Heart left ventricle (tissue), 13 donors: ENCODE results near the gene CYP4F2.

ENCODE experiments used
- POLR2A ChIP-seq, 2 donors: fragments of 450-650 bp; IDR thresholded peaks; one replicate each; pipeline ENCODE4 v1.6.1; 2017; ENCODE audit warnings: antibody characterized with exemption in 2 of 2, mild to moderate bottlenecking in 2 of 2, moderate library complexity in 2 of 2
- TF ChIP-seq, protein P1 (sequence below), 12 donors: fragments of 200-600 bp; sonication (generic) in 4 of 12; IDR thresholded peaks; one replicate each; pipeline versions ENCODE4 v1.5.0 to v1.8.0; 2018 to 2022; ENCODE audit warnings: antibody characterized with exemption in 12 of 12, mild to moderate bottlenecking in 5 of 12
- donor health status: ischemic (EF 13 %, LVEDD 7.1; RV severe dilation, severe dysfunction).
- donor health status: DM: no; HTN: yes; CAD: no.
- donor health status: DM: no; HTN: no; CAD: no.
- donor health status: ischemic (EF 25% LVEDD 6.9; RV normal size, moderate dysfunction).
- donor health status: ischemic (EF 25% LVEDD 5.7; RV mildly dilated, moderate dysfunction).
- donor health status: ischemic (EF 35%, LVEDD 5.7; RV mildly dilated, moderate dysfunction).
- donor health status: nonischemic (EF 11% LVEDD 7.7; RV severe dilation, severe dysfunction).
- donor health status: DM: yes; HTN: yes; CAD: no.
- donor health status: PGD.
- donor health status: ischemic (EF 29% LVEDD 5.4; RV normal size, mild dysfunction).
- donor health status: nonischemic (EF 23%, LVEDD 6.1; RV moderate dilation, normal function).

DNA sequence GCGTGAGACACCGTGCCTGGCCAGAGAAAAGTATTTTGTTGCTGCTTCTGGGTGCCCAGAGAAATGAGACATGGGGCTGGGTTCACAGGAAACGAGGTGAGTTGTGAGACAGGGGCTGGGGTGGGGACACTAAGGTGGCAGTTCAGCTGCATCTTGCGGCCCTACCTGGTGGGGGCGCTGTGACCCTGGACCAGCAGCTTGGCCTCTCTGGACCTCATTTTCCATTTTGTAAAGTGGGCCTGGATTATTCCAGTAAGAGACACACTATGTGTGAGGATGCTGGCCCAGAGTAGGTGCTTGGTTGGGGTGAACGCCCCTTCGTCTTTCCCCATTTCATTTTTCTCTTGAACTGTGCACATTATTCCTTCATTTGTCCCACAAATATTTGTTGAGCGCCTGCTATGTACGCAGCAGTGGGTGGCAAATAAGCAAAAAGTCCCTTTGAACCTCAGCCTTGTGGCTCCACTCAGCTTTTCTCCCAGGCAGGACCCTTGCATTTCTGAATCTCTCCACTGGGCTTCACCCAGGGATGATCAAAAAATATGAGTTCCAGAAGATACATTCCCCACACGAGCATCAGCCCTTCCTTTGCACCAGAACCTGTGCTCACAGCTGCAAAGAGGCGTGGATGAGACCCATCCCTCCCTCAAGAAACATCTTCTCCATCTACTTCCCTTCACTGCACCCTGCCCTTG, 55.9 kb downstream of the CYP4F2 start:
- TF ChIP-seq, protein P1, sequence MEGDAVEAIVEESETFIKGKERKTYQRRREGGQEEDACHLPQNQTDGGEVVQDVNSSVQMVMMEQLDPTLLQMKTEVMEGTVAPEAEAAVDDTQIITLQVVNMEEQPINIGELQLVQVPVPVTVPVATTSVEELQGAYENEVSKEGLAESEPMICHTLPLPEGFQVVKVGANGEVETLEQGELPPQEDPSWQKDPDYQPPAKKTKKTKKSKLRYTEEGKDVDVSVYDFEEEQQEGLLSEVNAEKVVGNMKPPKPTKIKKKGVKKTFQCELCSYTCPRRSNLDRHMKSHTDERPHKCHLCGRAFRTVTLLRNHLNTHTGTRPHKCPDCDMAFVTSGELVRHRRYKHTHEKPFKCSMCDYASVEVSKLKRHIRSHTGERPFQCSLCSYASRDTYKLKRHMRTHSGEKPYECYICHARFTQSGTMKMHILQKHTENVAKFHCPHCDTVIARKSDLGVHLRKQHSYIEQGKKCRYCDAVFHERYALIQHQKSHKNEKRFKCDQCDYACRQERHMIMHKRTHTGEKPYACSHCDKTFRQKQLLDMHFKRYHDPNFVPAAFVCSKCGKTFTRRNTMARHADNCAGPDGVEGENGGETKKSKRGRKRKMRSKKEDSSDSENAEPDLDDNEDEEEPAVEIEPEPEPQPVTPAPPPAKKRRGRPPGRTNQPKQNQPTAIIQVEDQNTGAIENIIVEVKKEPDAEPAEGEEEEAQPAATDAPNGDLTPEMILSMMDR (IDR thresholded peaks at IDR 0.05): no peak
- TF ChIP-seq POLR2A (IDR thresholded peaks at IDR 0.05): no peak
